T follicular helper cell (primary cell): ENCODE data around the gene CILP.

Source experiments
- DNase-seq: peaks from one replicate; pipeline ENCODE4 v3.0.0-alpha.2; 2020; ENCODE audit warnings: low read depth

Gene CILP

DNA sequence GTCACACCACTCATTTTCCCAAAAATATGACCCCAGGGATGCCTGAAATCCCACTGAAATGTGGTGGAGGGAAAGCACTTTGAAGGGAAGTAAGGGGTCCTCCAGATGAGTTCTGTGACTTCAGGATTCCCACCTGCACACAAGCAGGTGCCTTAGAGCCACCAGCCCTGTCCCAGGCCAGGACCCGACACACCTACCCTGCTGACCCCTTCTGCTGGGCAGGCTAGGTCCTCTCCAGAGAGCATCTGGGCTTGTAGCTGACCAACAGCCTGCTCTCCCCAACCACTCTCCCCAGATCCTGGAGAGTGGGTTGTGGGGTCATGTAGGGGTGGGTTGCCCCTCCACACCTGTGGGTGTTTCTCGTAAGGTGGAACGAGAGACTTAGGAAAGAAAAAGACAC lies 14.9 kb upstream of the CILP start:
- no peak for DNase-seq

DNA sequence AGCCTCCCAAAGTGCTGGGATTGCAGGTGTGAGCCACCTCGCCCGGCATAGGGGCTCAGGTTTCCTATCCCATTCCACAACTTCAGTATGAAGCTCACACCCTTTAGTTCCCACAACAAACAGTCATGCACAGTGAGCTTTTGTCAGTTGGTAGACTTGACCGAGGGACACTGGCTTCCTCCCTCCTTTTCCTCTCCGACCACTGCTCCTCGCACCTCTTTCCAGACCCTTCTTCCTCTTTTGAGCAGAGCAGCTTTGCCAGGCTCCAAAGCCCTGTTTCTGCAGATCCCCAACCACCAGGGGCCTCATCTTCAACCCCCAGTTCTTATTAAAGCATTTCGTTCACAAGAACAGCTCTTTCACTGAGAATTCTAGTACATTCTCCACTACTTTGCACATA lies 12.7 kb upstream of the CILP start:
- DNase-seq: no peak

DNA sequence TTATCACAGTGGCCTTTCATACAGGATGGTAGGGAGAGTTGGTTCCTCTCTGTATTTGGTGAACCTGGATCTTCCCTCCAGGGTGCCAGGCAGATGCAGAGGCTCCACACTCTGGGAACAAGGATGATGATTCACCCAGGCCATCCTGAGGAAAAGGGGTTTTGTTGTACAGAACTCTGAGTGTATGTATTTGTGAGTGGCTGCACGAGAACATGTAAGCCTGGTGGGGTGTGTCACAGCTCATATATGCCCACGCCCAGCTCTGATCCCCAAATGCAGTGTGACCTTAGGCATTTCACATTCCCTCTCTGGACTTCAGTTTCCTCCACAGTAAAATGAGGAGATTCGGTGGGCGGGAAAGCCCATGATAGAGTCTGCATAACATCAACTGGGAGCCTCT lies 11.6 kb upstream of the CILP start:
- no peak for DNase-seq

DNA sequence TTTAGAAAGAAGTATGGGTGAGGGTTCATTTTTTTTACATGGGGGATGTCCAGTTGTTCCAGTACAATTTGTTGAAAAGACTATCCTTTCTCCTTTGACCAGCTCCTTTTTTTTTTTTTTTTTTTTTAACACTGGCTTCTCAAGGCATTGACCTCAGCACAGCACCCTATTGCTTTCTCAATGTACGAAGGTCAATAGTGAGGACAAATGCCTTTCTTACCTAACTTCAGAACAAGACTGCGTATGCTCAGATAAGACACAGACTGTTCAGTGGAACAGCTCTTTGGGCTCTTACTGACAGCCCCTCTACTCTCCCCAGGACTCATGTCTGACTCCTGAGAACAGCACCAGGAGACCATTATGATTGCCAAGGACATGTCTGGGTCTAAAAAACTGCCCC lies 10.4 kb upstream of the CILP start:
- no peak for DNase-seq

DNA sequence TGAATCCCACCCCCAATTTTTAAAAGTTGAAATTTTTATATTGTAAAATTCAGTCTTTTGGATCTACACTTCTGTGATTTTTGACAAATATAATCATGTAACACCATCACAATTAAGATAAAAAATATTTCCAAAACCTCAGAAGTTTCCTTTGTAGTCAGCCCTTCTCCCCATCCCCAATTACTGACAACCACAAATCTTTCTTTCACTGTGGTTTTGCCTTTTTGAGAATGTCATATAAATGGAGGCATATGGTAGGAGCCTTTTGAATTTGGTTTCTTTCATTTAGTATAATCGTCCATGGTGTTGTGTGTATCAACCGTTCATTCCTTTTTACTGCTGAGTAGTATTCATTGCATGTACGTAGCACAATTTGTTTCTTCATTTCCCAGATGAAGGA lies 7.9 kb upstream of the CILP start:
- no peak for DNase-seq

DNA sequence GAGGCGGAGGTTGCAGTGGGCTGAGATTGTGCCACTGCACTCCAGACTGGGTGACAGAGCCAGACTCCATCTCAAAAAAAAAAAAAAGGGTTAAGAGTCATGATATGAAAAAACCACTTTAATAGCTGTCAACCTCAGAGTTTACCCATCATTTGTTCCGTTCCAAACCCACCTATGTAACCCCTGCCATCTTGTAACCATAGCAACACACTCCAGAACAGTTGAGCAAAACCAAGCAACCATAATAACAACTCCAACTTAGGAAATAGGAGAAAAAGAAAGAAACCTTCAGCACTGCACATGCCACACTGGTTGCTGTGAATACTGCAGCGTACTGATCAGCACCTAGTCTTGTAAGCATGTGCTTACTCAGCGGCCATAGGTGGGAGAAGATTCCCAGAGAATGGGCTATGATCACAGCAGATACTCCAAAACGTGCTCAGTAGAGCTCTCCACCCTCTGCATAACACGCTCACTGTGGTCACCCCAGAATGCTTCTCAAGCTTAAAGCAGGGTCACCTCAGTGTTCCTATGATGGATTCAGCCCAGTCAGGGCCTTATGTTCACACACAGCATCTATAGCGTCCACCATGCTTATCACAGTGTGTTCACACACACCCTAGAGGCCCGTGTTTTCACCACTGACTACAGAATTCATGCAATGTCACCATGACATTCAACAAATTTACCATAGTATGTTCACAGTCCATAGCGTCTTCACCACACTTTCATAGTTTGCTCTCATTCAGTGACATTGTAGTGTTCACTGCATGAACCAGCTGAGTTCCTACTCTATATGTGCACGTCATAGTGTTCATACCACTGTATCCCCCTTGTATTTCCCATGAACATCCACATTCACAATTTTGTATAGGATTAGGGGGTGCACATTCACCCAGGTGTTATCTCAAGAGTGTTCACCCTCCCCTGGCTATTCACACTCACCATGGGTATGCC lies 6.5 kb upstream of the CILP start:
- no peak for DNase-seq

DNA sequence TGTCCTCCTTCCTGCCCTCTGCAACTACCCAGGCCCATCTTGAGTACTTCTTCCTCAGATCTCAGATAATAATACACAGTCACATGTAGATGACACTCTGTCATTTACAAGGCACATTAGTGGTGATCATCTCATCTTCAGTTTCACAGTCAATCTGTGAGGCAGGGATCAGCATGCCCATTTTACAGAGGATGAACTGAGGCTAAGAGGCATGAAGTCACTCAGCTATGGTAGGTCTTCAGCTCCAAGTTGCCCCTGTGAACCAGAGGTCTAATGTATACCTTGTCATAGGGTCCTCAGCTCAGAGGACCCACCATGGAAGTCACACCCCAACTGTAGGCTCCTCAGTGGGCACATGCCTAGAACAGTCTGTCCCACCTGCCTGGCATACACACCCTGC lies 4.2 kb upstream of the CILP start:
- DNase-seq: no peak

DNA sequence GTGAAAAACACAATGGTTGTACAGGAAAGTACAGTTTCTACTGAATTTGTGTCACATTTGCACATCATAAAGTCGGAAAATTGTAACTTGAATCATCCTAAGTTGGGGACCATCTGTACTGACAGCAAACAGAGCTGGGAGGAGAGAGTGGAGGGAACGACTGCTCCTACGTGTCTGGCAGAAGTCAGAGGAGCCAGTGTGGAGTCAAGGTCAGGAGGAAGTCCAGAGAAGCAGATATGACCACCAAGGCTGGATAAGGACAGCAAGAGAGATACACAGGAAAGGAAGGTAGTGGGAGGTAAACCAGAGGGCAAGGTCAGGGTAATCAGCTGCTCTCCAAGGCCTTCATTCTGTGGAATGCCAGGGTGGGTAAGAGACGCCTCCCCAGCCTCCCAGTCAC lies 2.7 kb upstream of the CILP start:
- no peak for DNase-seq

DNA sequence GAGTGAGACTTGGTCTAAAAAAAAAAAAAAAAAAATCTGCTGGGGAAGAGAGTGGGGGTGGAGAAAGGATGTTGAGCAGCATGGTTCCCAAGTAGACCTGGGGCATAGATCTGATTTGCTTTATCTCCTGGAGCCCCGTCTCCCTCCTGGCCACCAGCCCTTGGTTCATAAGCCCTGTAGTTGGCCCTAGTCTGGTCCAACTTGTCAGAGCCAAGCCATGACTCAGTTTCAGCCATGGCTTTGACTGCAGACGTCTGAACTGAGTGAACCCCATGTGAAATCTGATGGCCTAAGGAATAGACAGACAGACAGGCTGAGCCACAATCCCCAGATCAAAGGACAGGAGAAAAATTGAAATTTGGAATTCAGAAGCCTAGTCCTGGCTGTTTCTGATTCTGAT lies 2.0 kb upstream of the CILP start:
- no peak for DNase-seq

DNA sequence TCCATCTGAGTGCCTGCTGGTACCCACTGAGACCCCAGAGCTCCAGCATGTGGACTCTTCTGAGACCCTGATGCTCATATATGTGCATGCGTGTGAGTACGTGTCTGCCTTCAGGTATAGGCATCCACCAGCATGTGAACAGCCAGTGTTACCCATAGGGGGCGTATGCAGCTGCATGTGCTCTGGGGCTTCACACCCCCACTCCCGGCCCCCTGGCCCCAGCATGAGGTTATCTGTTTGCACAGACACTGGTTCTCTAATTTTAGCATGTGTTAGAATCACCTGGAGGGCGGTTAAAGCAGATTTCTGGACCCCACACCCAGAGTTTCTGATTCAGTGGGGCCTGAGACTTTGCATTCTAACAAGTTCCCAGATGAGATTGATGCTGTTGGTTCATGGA lies 824 bp upstream of the CILP start:
- DNase-seq: no peak

DNA sequence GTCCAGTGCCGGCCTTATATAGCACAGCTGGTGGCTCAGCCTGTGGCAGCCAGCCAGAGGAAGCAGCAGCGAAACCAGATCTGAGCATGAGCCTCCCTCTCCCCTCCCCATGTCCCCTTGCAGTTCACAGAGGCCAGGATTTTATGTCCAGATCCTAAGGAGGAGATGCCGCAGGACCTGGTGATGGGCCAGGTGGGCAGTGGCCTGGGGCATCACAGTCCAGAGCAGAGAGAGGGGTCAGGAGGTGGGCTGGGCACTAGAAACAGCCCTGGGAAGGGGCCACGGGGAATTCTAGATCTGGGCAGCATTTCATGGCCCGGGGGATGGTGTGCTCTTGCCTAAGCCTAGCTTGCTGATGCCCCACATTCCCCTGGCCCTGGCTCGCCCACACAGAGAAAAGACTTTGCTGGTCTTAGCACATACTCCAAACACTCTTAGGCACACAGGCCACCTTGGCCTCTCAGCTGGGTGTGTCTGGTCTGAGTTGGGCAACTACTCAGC lies 259 bp upstream of the CILP start:
- DNase-seq: no peak

DNA sequence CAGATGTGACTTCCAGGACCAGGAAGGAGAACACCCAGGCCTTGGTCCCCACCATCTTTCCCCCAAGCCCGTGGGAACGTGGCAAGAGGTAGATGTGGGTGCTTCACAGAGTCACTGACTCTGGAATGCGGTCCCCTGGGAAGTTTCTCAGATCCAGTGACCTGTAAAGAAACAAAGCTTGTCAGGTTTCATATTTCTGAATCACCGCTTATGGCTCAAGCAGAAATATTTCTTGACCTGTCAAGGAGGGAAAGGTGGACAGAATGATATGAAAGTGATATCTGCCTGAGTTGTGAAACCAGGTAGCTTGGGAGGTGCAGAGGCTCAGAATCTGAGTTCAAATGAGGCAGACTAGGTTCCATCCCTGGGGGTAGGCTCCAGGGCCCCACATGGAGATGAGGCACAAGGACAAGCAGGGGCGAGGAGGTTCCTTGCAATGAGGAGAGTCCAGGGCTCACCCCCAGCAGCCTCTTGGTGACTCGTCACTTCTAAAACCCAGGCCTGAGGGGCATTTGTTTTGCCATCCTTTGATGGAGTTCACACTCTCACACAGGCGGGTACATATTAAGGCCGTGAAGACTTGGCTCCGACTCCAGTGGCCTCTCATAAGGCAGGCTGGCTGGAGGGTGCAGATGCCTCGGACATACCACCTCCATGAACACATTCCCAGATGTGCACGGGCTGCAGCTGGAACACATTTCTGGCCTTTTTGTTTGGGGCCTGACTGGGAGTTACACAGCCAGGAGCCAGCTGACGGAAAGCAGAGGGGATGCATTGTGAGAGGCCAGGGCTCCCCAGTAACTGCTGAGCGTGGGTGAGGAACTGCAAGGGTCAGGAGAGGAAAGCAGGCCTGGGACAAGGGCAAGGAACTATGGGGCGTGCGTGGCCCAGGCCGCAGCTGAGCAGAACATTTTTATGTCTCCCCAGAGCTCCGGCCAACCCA lies 1.3 kb downstream of the CILP start:
- DNase-seq: no peak

DNA sequence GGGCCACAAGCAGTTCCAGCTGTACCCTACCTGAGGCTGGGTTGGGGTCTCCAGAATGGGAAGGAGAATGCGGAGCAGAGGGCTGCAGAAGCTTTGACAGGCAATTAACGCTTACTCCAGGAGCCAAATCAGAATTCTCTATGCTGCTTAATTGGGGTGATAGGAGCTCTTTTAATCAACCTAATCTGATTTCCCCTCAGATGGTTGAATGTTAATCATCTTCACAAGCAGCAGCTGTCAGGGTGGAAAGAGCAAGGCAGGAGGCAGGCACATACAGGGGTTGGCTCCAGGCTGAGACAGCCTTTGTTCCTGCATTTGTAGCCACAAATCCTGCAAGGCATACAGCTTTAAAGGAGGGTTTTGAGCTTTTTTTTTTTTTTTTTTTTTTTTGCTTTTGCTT lies 2.6 kb downstream of the CILP start:
- no peak for DNase-seq

DNA sequence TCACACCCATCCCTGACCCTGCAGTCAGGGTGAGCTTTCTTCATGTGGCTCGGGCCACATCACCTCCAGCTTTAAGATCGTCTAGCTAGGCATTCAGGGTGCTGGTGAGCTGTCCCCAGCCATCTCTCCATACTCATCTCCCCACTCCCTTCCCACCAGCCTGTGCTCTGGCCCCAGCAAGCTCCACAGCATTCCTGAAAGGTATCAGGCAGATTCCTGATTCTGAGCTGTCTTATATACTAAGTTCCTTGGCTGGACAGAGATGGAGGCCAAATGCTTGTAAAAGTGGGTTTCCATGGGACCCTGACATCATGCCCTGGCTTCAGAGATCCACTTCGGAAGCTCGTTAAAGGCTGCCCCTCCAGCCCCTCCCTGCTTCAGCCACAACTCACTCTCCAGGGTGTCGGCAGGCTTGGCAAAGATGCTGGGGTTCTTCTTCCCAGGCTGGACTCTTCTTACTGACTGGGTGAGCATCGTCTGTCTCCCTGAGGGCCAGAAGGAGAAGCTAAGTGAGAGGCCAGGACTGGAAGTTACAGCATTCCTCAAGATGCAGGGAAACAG lies 3.9 kb downstream of the CILP start:
- DNase-seq: no peak

DNA sequence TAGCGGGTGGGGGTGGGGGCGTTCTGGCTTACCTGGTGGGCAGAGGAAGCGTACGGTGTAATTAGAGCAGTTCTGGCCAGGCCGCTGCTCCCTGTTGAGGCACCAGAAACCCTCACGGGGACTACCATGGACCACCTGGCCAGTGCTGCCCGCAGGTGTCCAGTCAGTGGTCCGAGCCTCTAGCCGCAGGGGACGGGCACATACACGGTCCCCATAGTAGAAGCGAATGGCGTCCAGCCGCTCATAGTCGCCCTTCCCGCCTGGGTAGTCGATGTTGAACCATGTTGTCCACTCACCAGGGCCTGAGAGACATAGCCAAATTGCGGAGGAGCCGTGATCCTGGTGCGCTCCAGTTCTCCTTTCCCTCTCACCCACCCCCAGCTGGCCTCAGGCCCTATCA lies 4.5 kb downstream of the CILP start:
- no peak for DNase-seq

DNA sequence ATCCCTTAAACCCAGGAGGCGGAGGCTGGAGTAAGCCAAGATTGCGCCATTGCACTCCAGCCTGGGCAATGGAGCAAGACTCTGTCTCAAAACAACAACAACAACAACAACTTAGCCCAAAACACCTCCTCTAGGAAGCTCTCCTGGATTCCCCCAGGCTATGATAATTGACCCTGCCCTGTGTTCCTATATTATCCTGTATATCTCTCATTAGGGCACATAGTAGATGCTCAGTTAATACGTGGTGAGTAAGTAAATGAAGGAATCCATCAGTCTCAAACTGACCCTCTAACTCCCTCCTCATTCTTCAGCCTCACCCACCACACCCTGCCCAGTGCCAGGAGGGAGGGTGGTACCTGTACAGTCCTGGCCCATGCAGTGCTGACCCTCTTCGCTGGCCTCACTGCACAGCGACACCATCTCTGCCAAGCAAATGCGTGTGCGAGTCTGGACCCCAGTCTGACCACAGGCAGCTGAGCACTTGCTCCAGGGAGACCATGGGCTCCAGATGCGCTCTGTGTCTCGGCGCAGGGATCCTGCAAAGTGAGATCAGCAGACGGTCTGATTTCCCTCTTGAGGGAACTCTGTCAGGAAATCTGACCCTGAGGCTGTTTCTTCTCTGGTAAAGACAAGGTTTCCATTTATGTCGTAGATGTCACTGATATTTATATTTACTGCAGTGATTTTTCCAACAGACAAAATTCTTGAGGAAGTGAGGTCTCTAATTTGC lies 6.2 kb downstream of the CILP start:
- DNase-seq: no peak

DNA sequence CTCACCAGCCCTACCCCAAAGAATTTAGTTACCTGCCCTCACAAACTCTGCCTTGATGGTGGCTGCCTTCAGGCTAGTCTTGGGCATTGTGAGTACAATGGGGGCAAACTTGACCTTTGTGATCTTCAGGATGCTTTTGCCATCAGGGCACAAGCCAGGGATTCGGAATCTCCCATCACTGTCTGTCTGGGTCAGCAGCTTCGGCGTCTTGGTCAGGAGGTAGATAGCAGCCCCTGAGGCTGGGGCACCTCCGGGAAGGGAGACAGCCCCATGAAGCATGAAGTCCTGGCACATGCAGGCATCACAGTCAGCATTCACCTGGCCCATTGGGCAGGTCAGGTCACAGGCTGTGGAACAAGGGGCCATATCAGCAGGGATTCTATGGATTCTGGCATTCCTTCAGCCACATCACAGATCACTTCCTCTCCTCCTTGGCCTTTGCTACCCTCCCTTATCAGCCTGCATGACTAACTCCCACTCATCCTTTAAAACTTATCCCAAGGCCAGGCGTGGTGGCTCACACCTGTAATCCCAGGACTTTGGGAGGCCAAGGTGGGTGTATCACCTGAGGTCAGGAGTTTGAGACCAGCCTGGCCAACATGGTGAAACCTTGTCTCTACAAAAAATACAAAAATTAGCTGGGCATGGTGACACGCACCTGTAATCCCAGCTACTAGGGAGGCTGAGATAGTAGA lies 6.9 kb downstream of the CILP start:
- no peak for DNase-seq

DNA sequence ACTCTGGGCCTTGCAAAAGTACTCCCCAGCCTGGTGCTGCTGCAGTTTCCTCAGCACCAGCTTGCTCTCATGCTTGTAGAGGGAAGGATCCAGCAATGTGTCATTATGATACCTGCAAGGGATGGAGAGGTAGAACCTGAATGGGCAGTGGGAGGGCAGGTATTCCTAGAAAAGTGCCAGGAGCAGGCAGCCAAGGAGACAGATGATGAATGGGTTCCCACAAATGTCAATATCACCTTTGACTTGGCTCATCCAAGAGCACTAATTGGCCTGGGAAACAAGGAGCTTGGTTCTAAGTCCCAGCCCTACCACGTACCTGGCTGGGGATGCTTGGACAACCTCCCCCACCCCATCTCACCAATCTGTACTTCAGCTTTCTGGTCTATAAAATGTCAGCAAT lies 9.4 kb downstream of the CILP start:
- DNase-seq: no peak

DNA sequence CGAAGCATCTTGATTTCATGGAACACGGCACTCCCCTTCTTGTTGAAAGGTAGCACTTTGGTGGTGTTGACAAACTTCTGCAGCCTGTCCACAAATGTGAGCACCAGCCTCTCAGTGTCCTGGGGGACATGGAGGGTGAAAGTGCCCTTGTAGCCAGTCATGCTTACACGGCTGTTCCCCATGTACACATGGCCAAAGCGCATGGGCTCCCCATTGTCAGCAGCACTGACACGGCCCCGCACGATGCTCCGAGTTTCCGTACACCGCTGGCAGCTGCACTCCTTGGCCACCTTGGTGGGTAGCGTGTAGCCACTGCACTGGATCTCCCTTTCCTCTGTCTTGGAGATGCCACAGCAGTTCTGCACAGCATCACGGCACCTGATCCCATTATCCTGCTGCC lies 12.7 kb downstream of the CILP start:
- no peak for DNase-seq

DNA sequence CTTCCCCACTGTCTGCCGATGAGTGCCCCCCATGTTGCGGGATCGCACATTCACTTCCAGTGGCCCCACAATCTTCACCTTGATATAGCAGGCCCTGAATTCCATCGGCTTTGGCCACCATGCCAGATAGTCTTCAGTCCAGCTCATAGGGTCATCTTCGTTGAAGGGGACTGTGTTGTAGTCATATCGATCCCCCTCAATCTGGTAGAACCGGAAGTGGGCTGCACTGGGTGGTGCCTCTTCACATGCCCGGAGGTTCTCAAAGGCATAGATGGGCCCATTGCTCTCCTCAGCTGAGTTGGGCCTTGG lies 14.0 kb downstream of the CILP start:
- DNase-seq: no peak

DNA sequence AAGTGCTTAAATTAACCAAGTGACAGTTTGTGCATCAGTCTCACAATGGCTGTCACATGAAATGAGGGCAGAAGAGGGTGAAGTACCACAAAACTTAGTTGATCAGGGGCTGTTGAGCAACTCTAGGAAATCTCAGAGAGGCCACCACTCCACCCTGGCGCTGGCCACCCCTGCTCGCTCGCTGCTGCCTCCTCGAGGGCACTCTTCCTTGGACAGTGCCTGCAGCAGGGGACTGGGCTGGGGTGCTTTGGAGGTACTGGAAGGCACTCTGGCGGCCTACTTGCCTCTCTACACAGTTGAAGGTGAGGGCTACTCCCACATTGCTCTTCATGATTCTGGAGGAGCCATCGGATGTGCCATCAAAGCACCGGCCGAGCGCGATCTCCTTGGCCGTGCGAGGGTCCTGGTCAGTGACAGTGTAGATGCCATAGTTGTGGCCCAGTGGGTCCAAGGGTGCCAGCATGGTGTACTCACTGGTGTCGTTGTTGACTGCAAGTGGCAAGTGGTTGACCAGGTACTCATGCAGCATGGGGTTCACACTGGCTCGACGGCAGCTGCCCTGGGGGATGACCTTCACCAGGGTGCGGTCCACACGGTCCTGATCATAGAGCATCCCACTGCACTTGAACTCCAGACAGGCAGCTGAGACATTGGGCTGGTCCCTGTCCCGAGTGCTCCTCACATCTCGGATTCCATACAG lies 14.5 kb downstream of the CILP start:
- DNase-seq: no peak
